Jurkat, Clone E6-1 (cell line): ENCODE data around the gene MRPL52. TPM values are rescaled to one million over a fixed set of nuclear protein-coding genes. Genes with fewer than 3 reads are reported as not detected.
A peak's percentile ranks its signal among the peaks of the same experiment; 100 is the strongest.
"Not testable (repeated sequence)": the region's sequence is repeated elsewhere in the genome, so short reads cannot be mapped to it uniquely, and the experiment has no call there.

ENCODE experiments used
- DNase-seq: peaks from one replicate; pipeline ENCODE4 v3.0.0-alpha.2; 2011; ENCODE audit warnings: low read depth, low spot score
- H3K4me3 ChIP-seq: 2 replicates; pipeline ENCODE4 v1.5.1; 2011; ENCODE audit warnings: mild to moderate bottlenecking, low read length, control low read depth, moderate library complexity
- polyA plus RNA-seq: library from polyadenylated mRNA; unstranded; fragments of >200 nt; gene quantifications from one replicate; pipeline ENCODE4 v1.2.1, GENCODE V29; 2012; ENCODE audit warnings: missing spikeins; ENCODE audit not compliant: insufficient read length, insufficient read depth

Gene MRPL52
- polyA plus RNA-seq: 384 TPM

GRCh38 chr14:22829661-22830442, at the start of gene MRPL52:
Gene MRPL52, plus strand, starts transcription at chr14:22829887. Its CDS starts 26 bp downstream, at chr14:22829913.
- DNase-seq: peak; percentile 95
- peak within 1 kb of the TSS; percentile 96 for H3K4me3 ChIP-seq

- no peak overlapping the region for H3K4me3 ChIP-seq
- DNase-seq: no peak
Observed at GRCh38 chr14:22780105-22780679, 49.5 kb upstream of the MRPL52 start.

GRCh38 chr14:22780941-22781300, 48.8 kb upstream of the MRPL52 start:
- DNase-seq: no peak
- no peak overlapping the region for H3K4me3 ChIP-seq

- no peak overlapping the region for H3K4me3 ChIP-seq
- DNase-seq: no peak
Observed at GRCh38 chr14:22781301-22781991, 48.2 kb upstream of the MRPL52 start.

GRCh38 chr14:22786685-22787084, 43.0 kb upstream of the MRPL52 start:
- DNase-seq: no peak
- H3K4me3 ChIP-seq: no peak overlapping the region

- H3K4me3 ChIP-seq: no peak overlapping the region
- DNase-seq: no peak
Observed at GRCh38 chr14:22791301-22791700, 38.4 kb upstream of the MRPL52 start.

GRCh38 chr14:22792158-22792557, 37.5 kb upstream of the MRPL52 start:
- H3K4me3 ChIP-seq: no peak overlapping the region

GRCh38 chr14:22793550-22793949, 36.1 kb upstream of the MRPL52 start:
- H3K4me3 ChIP-seq, DNase-seq: not testable (repeated sequence)

More at GRCh38 chr14:22792158-22792557, 37.5 kb upstream of the MRPL52 start:
- no peak for DNase-seq

GRCh38 chr14:22793976-22794375, 35.7 kb upstream of the MRPL52 start:
- no peak for DNase-seq
- H3K4me3 ChIP-seq: no peak overlapping the region

GRCh38 chr14:22794551-22794951, 35.1 kb upstream of the MRPL52 start:
- DNase-seq: no peak
- no peak overlapping the region for H3K4me3 ChIP-seq

- no peak overlapping the region for H3K4me3 ChIP-seq
- DNase-seq: no peak
Observed at GRCh38 chr14:22796087-22796707, 33.5 kb upstream of the MRPL52 start.

- DNase-seq: no peak
- no peak overlapping the region for H3K4me3 ChIP-seq
Observed at GRCh38 chr14:22797017-22797917, 32.4 kb upstream of the MRPL52 start.

- no peak overlapping the region for H3K4me3 ChIP-seq
- no peak for DNase-seq
Observed at GRCh38 chr14:22798528-22798927, 31.2 kb upstream of the MRPL52 start.

- DNase-seq: no peak
- no peak overlapping the region for H3K4me3 ChIP-seq
Observed at GRCh38 chr14:22800346-22800745, 29.3 kb upstream of the MRPL52 start.

GRCh38 chr14:22801716-22802115, 28.0 kb upstream of the MRPL52 start:
- no peak overlapping the region for H3K4me3 ChIP-seq
- DNase-seq: no peak

GRCh38 chr14:22802860-22803686, 26.6 kb upstream of the MRPL52 start:
- H3K4me3 ChIP-seq: no peak overlapping the region

GRCh38 chr14:22803687-22803974, 26.1 kb upstream of the MRPL52 start:
- no peak overlapping the region for H3K4me3 ChIP-seq
- no peak for DNase-seq

More at GRCh38 chr14:22802860-22803686, 26.6 kb upstream of the MRPL52 start:
- DNase-seq: no peak

GRCh38 chr14:22805235-22805634, 24.5 kb upstream of the MRPL52 start:
- not testable (repeated sequence) for H3K4me3 ChIP-seq, DNase-seq
